Measurements from ENCODE around the gene LEFTY2.
"Not testable (repeated sequence)": the region's sequence is repeated elsewhere in the genome, so short reads cannot be mapped to it uniquely, and the experiment has no call there.

LEFTY2 gene

GRCh38 chr1:225931270-225932136, 9.5 kb downstream of the LEFTY2 start:
- in situ Hi-C loops (cut with MboI; ENCODE audit: low sequenced_read_pairs) = no loop called here

DNA sequence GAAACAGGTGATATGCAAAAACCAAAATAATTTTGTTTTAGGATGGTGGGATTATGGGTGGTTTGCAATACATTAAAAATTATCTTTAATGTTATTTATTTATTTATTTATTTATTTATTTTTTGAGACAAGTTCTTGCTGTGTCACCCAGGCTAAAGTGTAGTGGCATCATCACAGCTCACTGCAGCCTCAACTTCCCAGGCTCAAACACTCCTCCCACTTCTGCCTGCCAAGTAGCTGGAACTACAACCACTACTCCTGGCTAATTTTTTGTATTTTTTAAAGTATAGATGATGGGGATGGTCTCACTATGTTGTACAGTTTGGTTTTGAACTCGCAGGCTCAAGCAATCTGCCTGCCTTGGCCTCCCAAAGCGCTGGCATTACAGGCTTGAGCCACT, 10.5 kb downstream of the LEFTY2 start:
- in situ Hi-C loops (cut with MboI; ENCODE audit: low sequenced_read_pairs) = no loop called here

DNA sequence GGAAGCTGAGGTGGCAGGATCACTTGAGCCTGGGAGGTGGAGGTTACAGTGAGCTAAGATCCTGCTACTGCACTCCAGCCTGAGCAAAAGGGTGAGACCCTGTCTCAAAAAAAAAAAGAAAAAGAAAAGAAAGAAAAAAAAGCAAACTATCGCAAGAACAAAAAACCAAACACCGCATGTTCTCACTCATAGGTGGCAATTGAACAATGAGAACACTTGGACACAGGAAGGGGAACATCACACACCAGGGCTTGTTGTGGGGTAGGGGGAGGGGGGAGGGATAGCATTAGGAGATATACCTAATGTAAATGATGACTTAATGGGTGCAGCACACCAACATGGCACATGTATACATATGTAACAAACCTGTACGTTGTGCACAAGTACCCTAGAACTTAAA, 11.6 kb downstream of the LEFTY2 start:
- in situ Hi-C loops (cut with MboI; ENCODE audit: low sequenced_read_pairs) = not testable (repeated sequence)

- in situ Hi-C loops (cut with MboI; ENCODE audit: low sequenced_read_pairs) = no loop called here
Measured at GRCh38 chr1:225928186-225929175, 12.5 kb downstream of the LEFTY2 start.

GRCh38 chr1:225926551-225927113, 14.4 kb downstream of the LEFTY2 start:
- in situ Hi-C loops (cut with MboI; ENCODE audit: low sequenced_read_pairs) = no loop called here

GRCh38 chr1:225923692-225924555, 17.1 kb downstream of the LEFTY2 start, which contains the start of gene PYCR2:
TSS of gene PYCR2 (minus strand) at chr1:225924250. CDS start at chr1:225924110, 140 bp downstream.
- in situ Hi-C loops (cut with MboI; ENCODE audit: low sequenced_read_pairs) = no loop called here

GRCh38 chr1:225923381-225923691, 17.7 kb downstream of the LEFTY2 start:
- in situ Hi-C loops (cut with MboI; ENCODE audit: low sequenced_read_pairs) = no loop called here

DNA sequence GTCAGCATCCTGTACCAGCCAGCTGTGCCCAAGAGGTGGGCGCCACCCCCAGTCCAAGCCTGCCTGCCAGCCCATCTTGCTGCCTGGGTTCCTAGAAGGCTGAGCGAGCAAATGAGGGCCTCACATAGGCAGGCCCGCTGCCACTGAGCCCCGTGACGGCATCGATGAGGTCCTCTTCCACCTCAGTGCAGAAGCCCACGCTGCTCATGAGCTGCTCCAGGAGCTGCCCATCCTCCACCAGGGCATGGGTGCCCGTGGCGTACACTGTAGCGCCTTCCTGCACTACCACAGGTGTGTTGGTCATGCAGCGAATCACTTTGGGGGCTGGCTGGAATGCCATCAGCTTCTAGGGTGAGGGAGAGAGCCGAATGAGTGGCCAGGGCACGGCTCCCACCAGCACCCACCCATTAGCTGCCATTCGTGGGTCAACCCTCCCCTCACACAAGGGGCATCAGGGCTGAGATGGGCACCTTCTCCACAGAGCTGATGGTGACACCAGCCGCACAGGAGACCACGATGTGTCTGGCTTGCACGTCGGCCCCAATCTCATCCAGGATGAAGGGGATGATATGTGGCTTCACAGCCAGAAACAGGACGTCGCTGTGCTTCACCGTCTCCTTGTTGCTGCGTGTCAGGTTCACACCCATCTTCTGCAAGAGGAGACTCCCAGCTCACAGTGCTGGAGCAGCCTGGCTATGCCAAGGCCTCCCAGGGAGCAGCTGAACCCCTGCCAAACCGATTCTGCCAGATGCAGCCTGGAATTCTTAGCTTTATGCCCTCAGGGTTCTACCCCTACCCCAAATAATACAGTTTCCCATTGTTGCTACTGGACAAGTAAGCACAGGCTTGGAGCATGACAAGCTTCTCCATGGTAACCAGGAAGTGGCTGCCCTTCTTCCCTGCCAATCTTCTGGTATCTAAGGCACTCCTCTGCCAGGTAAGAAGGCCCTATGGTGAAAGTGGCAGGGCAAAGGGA, 19.0 kb downstream of the LEFTY2 start:
- in situ Hi-C loops (cut with MboI; ENCODE audit: low sequenced_read_pairs) = no loop called here

- in situ Hi-C loops (cut with MboI; ENCODE audit: low sequenced_read_pairs) = no loop called here
Measured at GRCh38 chr1:225919906-225920305, 21.1 kb downstream of the LEFTY2 start.

DNA sequence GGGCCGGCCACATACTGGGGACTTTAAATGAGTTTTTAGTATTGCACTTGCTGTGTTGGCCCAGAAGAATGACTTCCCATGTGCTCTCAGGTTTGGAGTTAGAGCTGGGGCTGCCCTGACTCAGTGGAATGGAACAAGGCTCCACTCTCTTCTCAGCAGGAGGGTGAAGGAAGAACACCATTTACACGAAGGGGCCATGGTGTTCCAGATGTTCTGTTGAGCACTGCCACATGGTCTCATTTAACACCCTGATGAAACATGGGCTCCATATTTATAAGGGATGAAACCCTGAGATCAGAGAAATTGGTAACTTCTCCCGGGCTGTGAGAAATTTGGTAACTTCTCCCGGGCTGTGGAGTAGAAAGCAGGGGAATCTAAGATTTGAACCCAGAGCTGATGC, 22.7 kb downstream of the LEFTY2 start:
- in situ Hi-C loops (cut with MboI; ENCODE audit: low sequenced_read_pairs) = no loop called here

- in situ Hi-C loops (cut with MboI; ENCODE audit: low sequenced_read_pairs) = no loop called here
Measured at GRCh38 chr1:225917536-225917935, 23.5 kb downstream of the LEFTY2 start.

- in situ Hi-C loops (cut with MboI; ENCODE audit: low sequenced_read_pairs) = no loop called here
Measured at GRCh38 chr1:225917101-225917500, 23.9 kb downstream of the LEFTY2 start.

DNA sequence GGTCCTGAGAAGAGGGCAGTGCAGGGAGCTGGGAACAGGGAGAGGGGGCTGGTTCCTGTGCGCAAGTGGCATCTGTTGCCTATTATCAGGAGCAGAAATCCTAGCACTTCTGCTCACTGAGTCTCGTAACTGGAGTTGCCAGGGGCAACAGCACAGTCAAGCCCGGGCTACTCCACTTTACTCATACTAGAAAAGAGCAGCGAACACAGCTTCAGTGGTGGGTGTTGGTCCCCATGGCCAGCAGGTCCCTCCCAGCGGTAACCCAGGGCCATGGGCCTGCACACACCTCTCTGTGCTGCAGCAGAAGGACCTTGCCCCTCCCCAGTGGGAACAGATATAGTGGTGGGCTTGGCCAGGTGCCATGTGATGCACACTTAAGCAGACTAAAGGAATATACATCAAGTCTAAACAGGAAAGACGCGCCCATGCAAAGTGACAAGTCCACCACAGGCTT, 25.5 kb downstream of the LEFTY2 start:
- in situ Hi-C loops (cut with MboI; ENCODE audit: low sequenced_read_pairs) = no loop called here

GRCh38 chr1:225914947-225915346, 26.1 kb downstream of the LEFTY2 start:
- in situ Hi-C loops (cut with MboI; ENCODE audit: low sequenced_read_pairs) = no loop called here

GRCh38 chr1:225914391-225914790, 26.6 kb downstream of the LEFTY2 start:
- in situ Hi-C loops (cut with MboI; ENCODE audit: low sequenced_read_pairs) = no loop called here

- in situ Hi-C loops (cut with MboI; ENCODE audit: low sequenced_read_pairs) = no loop called here
Measured at GRCh38 chr1:225911191-225912130, 29.6 kb downstream of the LEFTY2 start.

DNA sequence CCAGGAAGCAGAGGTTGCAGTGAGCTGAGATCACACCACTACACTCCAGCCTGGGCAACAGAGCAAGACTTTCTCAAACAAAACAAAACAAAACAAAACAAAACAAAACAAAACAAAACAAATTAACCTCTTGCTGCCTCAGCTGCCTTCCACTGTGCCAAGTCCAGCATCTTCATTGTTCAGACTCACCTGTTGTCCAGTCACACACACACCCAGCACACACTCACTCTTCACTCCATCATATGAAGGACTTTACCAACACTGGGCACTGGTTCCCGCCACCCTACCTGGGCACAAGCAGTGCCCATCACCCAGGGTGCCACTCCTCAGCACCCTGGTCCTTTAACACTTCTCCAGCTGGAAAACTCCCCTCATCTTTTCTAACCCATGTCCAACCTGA, 31.5 kb downstream of the LEFTY2 start:
- in situ Hi-C loops (cut with MboI; ENCODE audit: low sequenced_read_pairs) = no loop called here

GRCh38 chr1:225908773-225909172, 32.2 kb downstream of the LEFTY2 start:
- in situ Hi-C loops (cut with MboI; ENCODE audit: low sequenced_read_pairs) = no loop called here
